ENCODE measurements around the gene MAG.

GRCh38 chr19:35262101-35262761, 29.7 kb upstream of the MAG start:
- TF ChIP-seq EZH2 (IDR thresholded peaks at IDR 0.05; ENCODE audit: borderline replicate concordance, control insufficient read depth, low read depth, low read length) (no peak), CTCF (IDR thresholded peaks at IDR 0.05 in 2 of 3, conservative IDR thresholded peaks at IDR 0.05 in 1 of 3; ENCODE audit: control insufficient read depth in 2 of 3, extremely low read depth in 1 of 3, insufficient read depth in 1 of 3, low read depth in 3 of 3, low read length in 3 of 3) (no peak), YY1 (IDR thresholded peaks at IDR 0.05; ENCODE audit: low read depth, low read length) (no peak), POLR2AphosphoS2 (IDR thresholded peaks at IDR 0.05; ENCODE audit: low read depth, low read length) (no peak), DPF2 (IDR thresholded peaks at IDR 0.05) (no peak)

Measured in GM12878 (cell line).